Measurements from ENCODE around the gene TADA2B. TPM values are rescaled to one million over a fixed set of nuclear protein-coding genes. Genes with fewer than 3 reads are reported as not detected.

The TADA2B gene
- total and polyA plus RNA-seq, 4 donors = 3.6 to 13.8 (median 12.6) TPM

DNA sequence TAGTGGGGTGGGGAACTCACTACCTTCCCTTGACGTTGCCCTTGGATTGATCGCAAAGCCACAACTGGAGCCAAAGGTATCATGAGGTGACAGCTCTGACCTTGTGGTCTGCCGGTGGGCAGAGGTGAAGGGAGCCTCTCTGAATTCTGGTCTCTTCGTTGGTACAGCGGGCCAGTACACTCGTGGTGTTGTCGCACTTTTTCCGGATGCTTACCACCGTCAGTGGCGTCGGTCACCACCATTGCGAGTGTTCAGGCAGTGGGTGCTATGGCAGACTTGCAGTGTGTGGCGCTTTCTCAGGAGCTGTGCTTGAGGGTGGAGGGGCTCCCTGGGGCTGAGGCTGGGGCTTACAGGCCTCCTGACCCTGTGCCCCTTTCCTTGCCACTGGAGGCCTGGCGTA, 29.9 kb downstream of the TADA2B start:
- no peaks in the 10 kb centered on the region for H3K9me3 ChIP-seq (ENCODE audit: control insufficient read depth in 4 of 4, low read length in 3 of 4)
- H3K4me3 ChIP-seq (ENCODE audit: low read depth in 1 of 3, low read length in 3 of 3) = no peak overlapping the region
- no peaks in the 10 kb centered on the region for H3K36me3 ChIP-seq (ENCODE audit: control insufficient read depth in 4 of 4, insufficient read depth in 3 of 4, low read depth in 1 of 4, low read length in 3 of 4)
- TF ChIP-seq, protein P1, sequence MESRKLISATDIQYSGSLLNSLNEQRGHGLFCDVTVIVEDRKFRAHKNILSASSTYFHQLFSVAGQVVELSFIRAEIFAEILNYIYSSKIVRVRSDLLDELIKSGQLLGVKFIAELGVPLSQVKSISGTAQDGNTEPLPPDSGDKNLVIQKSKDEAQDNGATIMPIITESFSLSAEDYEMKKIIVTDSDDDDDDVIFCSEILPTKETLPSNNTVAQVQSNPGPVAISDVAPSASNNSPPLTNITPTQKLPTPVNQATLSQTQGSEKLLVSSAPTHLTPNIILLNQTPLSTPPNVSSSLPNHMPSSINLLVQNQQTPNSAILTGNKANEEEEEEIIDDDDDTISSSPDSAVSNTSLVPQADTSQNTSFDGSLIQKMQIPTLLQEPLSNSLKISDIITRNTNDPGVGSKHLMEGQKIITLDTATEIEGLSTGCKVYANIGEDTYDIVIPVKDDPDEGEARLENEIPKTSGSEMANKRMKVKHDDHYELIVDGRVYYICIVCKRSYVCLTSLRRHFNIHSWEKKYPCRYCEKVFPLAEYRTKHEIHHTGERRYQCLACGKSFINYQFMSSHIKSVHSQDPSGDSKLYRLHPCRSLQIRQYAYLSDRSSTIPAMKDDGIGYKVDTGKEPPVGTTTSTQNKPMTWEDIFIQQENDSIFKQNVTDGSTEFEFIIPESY (IDR thresholded peaks at IDR 0.05) = no peak
- TF ChIP-seq, protein P2, sequence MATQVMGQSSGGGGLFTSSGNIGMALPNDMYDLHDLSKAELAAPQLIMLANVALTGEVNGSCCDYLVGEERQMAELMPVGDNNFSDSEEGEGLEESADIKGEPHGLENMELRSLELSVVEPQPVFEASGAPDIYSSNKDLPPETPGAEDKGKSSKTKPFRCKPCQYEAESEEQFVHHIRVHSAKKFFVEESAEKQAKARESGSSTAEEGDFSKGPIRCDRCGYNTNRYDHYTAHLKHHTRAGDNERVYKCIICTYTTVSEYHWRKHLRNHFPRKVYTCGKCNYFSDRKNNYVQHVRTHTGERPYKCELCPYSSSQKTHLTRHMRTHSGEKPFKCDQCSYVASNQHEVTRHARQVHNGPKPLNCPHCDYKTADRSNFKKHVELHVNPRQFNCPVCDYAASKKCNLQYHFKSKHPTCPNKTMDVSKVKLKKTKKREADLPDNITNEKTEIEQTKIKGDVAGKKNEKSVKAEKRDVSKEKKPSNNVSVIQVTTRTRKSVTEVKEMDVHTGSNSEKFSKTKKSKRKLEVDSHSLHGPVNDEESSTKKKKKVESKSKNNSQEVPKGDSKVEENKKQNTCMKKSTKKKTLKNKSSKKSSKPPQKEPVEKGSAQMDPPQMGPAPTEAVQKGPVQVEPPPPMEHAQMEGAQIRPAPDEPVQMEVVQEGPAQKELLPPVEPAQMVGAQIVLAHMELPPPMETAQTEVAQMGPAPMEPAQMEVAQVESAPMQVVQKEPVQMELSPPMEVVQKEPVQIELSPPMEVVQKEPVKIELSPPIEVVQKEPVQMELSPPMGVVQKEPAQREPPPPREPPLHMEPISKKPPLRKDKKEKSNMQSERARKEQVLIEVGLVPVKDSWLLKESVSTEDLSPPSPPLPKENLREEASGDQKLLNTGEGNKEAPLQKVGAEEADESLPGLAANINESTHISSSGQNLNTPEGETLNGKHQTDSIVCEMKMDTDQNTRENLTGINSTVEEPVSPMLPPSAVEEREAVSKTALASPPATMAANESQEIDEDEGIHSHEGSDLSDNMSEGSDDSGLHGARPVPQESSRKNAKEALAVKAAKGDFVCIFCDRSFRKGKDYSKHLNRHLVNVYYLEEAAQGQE (IDR thresholded peaks at IDR 0.05) = no peak
- TF ChIP-seq RXRA (IDR thresholded peaks at IDR 0.05) (no peak), TAF1 (conservative IDR thresholded peaks at IDR 0.05) (no peak), YY1 (IDR thresholded peaks at IDR 0.05) (no peak), HNF4G (IDR thresholded peaks at IDR 0.05) (no peak), HNF4A (conservative IDR thresholded peaks at IDR 0.05) (no peak), EGR1 (IDR thresholded peaks at IDR 0.05; ENCODE audit: low read depth in 2 of 2) (no peak), NR2F2 (IDR thresholded peaks at IDR 0.05) (no peak), RAD21 (IDR thresholded peaks at IDR 0.05) (no peak), JUND (IDR thresholded peaks at IDR 0.05) (no peak), GABPA (IDR thresholded peaks at IDR 0.05 in 1 of 2, conservative IDR thresholded peaks at IDR 0.05 in 1 of 2) (no peak), SP1 (IDR thresholded peaks at IDR 0.05) (no peak), FOXA2 (IDR thresholded peaks at IDR 0.05) (no peak), FOXA1 (IDR thresholded peaks at IDR 0.05) (no peak)
- TF ChIP-seq, protein P3, sequence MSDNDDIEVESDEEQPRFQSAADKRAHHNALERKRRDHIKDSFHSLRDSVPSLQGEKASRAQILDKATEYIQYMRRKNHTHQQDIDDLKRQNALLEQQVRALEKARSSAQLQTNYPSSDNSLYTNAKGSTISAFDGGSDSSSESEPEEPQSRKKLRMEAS (IDR thresholded peaks at IDR 0.05) = no peak
- TF ChIP-seq, protein P4, sequence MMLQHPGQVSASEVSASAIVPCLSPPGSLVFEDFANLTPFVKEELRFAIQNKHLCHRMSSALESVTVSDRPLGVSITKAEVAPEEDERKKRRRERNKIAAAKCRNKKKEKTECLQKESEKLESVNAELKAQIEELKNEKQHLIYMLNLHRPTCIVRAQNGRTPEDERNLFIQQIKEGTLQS (IDR thresholded peaks at IDR 0.05) = no peak
- TF ChIP-seq, protein P5, sequence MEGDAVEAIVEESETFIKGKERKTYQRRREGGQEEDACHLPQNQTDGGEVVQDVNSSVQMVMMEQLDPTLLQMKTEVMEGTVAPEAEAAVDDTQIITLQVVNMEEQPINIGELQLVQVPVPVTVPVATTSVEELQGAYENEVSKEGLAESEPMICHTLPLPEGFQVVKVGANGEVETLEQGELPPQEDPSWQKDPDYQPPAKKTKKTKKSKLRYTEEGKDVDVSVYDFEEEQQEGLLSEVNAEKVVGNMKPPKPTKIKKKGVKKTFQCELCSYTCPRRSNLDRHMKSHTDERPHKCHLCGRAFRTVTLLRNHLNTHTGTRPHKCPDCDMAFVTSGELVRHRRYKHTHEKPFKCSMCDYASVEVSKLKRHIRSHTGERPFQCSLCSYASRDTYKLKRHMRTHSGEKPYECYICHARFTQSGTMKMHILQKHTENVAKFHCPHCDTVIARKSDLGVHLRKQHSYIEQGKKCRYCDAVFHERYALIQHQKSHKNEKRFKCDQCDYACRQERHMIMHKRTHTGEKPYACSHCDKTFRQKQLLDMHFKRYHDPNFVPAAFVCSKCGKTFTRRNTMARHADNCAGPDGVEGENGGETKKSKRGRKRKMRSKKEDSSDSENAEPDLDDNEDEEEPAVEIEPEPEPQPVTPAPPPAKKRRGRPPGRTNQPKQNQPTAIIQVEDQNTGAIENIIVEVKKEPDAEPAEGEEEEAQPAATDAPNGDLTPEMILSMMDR (IDR thresholded peaks at IDR 0.05; ENCODE audit: low read depth, low read length, missing input control) = no peak
- peaks cover 0 to 7% (median 5%) of the 10 kb centered on the region in 4 donors for H3K4me1 ChIP-seq (ENCODE audit: control insufficient read depth in 4 of 4, insufficient read depth in 4 of 4, low read length in 3 of 4)
- no peaks in the 10 kb centered on the region for H3K27me3 ChIP-seq (ENCODE audit: control insufficient read depth in 4 of 4, insufficient read depth in 4 of 4, low read length in 3 of 4)
- H3K27ac ChIP-seq (ENCODE audit: low read depth in 1 of 2, low read length in 2 of 2) = no peak overlapping the region
- no peak for DNase-seq (ENCODE audit: low spot score)
- 90% methylated on average over 14 of the region's 14 CpGs for WGBS
- no peak overlapping the region for H3K9ac ChIP-seq (ENCODE audit: low read depth in 1 of 2, low read length in 2 of 2)
